ENCODE results near the gene CKAP2L.

DNA sequence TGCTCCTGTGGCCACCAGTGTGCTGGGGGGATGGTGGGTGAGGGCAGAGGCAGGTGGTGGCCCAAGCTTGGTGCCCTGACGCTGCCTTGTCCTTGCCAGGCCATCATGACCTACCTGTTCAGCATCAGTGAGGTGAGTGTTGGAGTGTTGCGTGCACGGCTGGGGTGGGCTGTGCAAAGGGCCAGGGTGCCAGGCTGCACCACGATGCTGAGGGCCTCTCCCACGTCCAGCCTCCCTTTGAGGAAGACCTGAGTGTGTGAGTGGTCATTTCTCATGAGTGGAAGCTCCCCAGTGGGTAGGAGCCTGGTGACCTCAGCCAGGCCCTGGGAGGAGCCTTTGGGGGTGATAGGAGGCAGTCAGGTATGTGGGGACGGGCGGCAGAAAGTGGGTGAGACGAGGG is 40.4 kb downstream of the CKAP2L start:
- TF ChIP-seq, protein P1, sequence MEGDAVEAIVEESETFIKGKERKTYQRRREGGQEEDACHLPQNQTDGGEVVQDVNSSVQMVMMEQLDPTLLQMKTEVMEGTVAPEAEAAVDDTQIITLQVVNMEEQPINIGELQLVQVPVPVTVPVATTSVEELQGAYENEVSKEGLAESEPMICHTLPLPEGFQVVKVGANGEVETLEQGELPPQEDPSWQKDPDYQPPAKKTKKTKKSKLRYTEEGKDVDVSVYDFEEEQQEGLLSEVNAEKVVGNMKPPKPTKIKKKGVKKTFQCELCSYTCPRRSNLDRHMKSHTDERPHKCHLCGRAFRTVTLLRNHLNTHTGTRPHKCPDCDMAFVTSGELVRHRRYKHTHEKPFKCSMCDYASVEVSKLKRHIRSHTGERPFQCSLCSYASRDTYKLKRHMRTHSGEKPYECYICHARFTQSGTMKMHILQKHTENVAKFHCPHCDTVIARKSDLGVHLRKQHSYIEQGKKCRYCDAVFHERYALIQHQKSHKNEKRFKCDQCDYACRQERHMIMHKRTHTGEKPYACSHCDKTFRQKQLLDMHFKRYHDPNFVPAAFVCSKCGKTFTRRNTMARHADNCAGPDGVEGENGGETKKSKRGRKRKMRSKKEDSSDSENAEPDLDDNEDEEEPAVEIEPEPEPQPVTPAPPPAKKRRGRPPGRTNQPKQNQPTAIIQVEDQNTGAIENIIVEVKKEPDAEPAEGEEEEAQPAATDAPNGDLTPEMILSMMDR (IDR thresholded peaks at IDR 0.05), result no peak
- no peak for TF ChIP-seq ZFX (IDR thresholded peaks at IDR 0.05; ENCODE audit: borderline replicate concordance)

All from 22Rv1 (cell line).